Measurements from ENCODE around the gene ZDHHC22. TPM values are rescaled to one million over a fixed set of nuclear protein-coding genes. Genes with fewer than 3 reads are reported as not detected.
A peak's percentile ranks its signal among the peaks of the same experiment; 100 is the strongest.

ZDHHC22 gene
- total and polyA plus RNA-seq, 2 of the 13 experiments (the other 11 are each of a cell fraction or from before 2014, with no cell fraction given): not detected

DNA sequence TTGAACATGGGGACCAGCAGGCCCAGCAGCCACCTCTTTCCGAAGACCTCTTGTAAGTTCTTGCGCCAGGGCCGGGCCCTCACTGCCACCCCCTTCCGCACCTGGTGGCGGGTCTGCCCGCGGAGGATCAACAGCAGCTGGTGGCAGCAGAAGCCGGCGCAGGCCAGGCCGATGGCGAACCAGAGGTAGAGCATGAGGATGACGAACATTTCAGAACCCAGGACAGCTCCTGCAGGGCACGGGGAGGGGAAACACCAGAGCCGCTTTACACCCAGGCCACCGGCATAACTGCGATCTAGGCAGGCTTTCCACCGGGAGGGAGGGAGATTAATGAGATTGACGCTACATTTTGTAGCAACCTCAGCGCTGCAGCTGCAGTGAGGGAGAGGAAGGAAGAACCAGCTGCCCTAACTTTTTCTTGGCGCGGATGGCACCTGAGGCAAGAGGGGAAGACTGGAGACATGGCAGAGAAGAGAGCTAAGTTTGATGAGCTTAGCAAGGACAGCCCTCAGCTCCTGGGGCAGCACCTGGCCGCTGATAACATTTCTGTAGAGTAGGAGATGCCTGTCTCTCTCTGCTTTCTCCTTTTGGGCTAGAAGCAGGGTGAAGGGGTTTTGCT lies 7.8 kb downstream of the ZDHHC22 start (continued):
- TF ChIP-seq, protein P1, sequence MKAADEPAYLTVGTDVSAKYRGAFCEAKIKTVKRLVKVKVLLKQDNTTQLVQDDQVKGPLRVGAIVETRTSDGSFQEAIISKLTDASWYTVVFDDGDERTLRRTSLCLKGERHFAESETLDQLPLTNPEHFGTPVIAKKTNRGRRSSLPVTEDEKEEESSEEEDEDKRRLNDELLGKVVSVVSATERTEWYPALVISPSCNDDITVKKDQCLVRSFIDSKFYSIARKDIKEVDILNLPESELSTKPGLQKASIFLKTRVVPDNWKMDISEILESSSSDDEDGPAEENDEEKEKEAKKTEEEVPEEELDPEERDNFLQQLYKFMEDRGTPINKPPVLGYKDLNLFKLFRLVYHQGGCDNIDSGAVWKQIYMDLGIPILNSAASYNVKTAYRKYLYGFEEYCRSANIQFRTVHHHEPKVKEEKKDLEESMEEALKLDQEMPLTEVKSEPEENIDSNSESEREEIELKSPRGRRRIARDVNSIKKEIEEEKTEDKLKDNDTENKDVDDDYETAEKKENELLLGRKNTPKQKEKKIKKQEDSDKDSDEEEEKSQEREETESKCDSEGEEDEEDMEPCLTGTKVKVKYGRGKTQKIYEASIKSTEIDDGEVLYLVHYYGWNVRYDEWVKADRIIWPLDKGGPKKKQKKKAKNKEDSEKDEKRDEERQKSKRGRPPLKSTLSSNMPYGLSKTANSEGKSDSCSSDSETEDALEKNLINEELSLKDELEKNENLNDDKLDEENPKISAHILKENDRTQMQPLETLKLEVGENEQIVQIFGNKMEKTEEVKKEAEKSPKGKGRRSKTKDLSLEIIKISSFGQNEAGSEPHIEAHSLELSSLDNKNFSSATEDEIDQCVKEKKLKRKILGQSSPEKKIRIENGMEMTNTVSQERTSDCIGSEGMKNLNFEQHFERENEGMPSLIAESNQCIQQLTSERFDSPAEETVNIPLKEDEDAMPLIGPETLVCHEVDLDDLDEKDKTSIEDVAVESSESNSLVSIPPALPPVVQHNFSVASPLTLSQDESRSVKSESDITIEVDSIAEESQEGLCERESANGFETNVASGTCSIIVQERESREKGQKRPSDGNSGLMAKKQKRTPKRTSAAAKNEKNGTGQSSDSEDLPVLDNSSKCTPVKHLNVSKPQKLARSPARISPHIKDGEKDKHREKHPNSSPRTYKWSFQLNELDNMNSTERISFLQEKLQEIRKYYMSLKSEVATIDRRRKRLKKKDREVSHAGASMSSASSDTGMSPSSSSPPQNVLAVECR (CRISPR knock-in tag; IDR thresholded peaks at IDR 0.05; ENCODE audit: borderline replicate concordance): peak; percentile 40; the same call in 1 of the 2 replicates
- TF ChIP-seq CBX5 (CRISPR knock-in tag; IDR thresholded peaks at IDR 0.05; ENCODE audit: borderline replicate concordance): no peak
- TF ChIP-seq, protein P2, sequence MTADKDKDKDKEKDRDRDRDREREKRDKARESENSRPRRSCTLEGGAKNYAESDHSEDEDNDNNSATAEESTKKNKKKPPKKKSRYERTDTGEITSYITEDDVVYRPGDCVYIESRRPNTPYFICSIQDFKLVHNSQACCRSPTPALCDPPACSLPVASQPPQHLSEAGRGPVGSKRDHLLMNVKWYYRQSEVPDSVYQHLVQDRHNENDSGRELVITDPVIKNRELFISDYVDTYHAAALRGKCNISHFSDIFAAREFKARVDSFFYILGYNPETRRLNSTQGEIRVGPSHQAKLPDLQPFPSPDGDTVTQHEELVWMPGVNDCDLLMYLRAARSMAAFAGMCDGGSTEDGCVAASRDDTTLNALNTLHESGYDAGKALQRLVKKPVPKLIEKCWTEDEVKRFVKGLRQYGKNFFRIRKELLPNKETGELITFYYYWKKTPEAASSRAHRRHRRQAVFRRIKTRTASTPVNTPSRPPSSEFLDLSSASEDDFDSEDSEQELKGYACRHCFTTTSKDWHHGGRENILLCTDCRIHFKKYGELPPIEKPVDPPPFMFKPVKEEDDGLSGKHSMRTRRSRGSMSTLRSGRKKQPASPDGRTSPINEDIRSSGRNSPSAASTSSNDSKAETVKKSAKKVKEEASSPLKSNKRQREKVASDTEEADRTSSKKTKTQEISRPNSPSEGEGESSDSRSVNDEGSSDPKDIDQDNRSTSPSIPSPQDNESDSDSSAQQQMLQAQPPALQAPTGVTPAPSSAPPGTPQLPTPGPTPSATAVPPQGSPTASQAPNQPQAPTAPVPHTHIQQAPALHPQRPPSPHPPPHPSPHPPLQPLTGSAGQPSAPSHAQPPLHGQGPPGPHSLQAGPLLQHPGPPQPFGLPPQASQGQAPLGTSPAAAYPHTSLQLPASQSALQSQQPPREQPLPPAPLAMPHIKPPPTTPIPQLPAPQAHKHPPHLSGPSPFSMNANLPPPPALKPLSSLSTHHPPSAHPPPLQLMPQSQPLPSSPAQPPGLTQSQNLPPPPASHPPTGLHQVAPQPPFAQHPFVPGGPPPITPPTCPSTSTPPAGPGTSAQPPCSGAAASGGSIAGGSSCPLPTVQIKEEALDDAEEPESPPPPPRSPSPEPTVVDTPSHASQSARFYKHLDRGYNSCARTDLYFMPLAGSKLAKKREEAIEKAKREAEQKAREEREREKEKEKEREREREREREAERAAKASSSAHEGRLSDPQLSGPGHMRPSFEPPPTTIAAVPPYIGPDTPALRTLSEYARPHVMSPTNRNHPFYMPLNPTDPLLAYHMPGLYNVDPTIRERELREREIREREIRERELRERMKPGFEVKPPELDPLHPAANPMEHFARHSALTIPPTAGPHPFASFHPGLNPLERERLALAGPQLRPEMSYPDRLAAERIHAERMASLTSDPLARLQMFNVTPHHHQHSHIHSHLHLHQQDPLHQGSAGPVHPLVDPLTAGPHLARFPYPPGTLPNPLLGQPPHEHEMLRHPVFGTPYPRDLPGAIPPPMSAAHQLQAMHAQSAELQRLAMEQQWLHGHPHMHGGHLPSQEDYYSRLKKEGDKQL (CRISPR knock-in tag; IDR thresholded peaks at IDR 0.05; ENCODE audit: low read depth): no peak
- no peak for TF ChIP-seq JDP2 (CRISPR knock-in tag; IDR thresholded peaks at IDR 0.05; ENCODE audit: borderline replicate concordance)
- TF ChIP-seq RAD21 (CRISPR knock-in tag; IDR thresholded peaks at IDR 0.05): no peak
- TF ChIP-seq ZNF619 (CRISPR knock-in tag; IDR thresholded peaks at IDR 0.05): no peak
- TF ChIP-seq ZNF678 (CRISPR knock-in tag; IDR thresholded peaks at IDR 0.05): 0 out of 2 replicates have a peak, but pooled peaks have one; percentile 50
- 0 out of 2 replicates have a peak, but pooled peaks have one; percentile 73 for TF ChIP-seq SRY (CRISPR knock-in tag; IDR thresholded peaks at IDR 0.05)
- TF ChIP-seq, protein P3, sequence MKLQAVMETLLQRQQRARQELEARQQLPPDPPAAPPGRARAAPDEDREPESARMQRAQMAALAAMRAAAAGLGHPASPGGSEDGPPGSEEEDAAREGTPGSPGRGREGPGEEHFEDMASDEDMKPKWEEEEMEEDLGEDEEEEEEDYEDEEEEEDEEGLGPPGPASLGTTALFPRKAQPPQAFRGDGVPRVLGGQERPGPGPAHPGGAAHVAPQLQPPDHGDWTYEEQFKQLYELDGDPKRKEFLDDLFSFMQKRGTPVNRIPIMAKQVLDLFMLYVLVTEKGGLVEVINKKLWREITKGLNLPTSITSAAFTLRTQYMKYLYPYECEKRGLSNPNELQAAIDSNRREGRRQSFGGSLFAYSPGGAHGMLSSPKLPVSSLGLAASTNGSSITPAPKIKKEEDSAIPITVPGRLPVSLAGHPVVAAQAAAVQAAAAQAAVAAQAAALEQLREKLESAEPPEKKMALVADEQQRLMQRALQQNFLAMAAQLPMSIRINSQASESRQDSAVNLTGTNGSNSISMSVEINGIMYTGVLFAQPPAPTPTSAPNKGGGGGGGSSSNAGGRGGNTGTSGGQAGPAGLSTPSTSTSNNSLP (IDR thresholded peaks at IDR 0.05; ENCODE audit: low read depth, low read length): no peak
- no peak for TF ChIP-seq NBN (conservative IDR thresholded peaks at IDR 0.05)
- TF ChIP-seq, protein P4, sequence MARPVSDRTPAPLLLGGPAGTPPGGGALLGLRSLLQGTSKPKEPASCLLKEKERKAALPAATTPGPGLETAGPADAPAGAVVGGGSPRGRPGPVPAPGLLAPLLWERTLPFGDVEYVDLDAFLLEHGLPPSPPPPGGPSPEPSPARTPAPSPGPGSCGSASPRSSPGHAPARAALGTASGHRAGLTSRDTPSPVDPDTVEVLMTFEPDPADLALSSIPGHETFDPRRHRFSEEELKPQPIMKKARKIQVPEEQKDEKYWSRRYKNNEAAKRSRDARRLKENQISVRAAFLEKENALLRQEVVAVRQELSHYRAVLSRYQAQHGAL (CRISPR knock-in tag; IDR thresholded peaks at IDR 0.05; ENCODE audit: not compliant biosample characterization): no peak
- TF ChIP-seq SRSF9 (IDR thresholded peaks at IDR 0.05; ENCODE audit: borderline replicate concordance, insufficient read depth, low read depth, low read length, poor library complexity, severe bottlenecking): no peak
- TF ChIP-seq ZNF7 (CRISPR knock-in tag; IDR thresholded peaks at IDR 0.05): peak; percentile 34; the same call in 1 of the 2 replicates
- peak; percentile 80; the same call in 1 of the 2 replicates for TF ChIP-seq NFKB2 (CRISPR knock-in tag; IDR thresholded peaks at IDR 0.05; ENCODE audit: borderline replicate concordance)
- TF ChIP-seq SOX5 (CRISPR knock-in tag; IDR thresholded peaks at IDR 0.05; ENCODE audit: borderline replicate concordance): no peak

Measured in HepG2 (cell line).